Dendritic cell treated with granulocyte-macrophage colony-stimulating factor and Interleukin-4, amounts not matched to agents 40 ng/mL and 50 ng/mL, for 4 days (primary cell): ENCODE measurements around the gene ATP11A.
"Not testable (repeated sequence)": the region's sequence is repeated elsewhere in the genome, so short reads cannot be mapped to it uniquely, and the experiment has no call there.

Experiments used
- H3K27ac Mint-ChIP-seq: one replicate; pipeline ENCODE4 v1.8.0; 2022; ENCODE audit warnings: mild to moderate bottlenecking, mixed read lengths
- H3K27me3 Mint-ChIP-seq: one replicate; pipeline ENCODE4 v1.8.0; 2022; ENCODE audit warnings: mild to moderate bottlenecking, mixed read lengths
- H3K36me3 Mint-ChIP-seq: one replicate; pipeline ENCODE4 v1.8.0; 2022; ENCODE audit warnings: low read depth, mixed read lengths
- H3K4me1 Mint-ChIP-seq: one replicate; pipeline ENCODE4 v1.8.0; 2022; ENCODE audit warnings: low read depth, mixed read lengths
- H3K4me3 Mint-ChIP-seq: one replicate; pipeline ENCODE4 v1.8.0; 2022; ENCODE audit warnings: mild to moderate bottlenecking, moderate library complexity, mixed read lengths
- H3K9me3 Mint-ChIP-seq: one replicate; pipeline ENCODE4 v1.8.0; 2022; ENCODE audit warnings: mixed read lengths
- intact Hi-C: fragments of 100-400 bp; cut with micrococcal nuclease; formaldehyde crosslinking; loops from one replicate; pipeline ENCODE4 v1.15.0; 2022

ATP11A gene

DNA sequence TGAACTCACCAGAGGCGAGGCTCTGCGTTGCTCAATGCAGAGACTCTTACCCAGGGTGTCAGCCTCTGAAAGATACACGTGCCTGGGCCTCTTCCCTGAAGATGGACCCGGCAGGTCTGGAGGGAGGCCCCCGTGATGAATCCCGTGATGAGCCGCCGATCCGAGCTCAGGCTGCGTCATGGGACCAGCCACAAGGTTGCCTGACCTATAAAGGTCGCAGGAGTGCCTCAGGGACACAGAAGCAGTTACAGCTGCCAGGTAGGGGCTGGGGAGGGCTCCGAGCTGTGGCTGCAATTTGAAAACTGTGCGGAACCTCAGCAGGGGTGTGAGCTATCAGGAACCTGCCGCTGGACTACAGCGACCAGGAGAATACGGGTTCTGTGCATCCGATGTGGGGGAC is 10.5 kb upstream of the ATP11A start:
- intact Hi-C loops, result no loop called here
- no peak overlapping the region for H3K27ac Mint-ChIP-seq
- H3K9me3 Mint-ChIP-seq, result no peaks in the 10 kb centered on the region
- no peaks in the 10 kb centered on the region for H3K4me1 Mint-ChIP-seq
- no peak overlapping the region for H3K4me3 Mint-ChIP-seq
- H3K36me3 Mint-ChIP-seq, result no peaks in the 10 kb centered on the region
- peaks cover 12% of the 10 kb centered on the region for H3K27me3 Mint-ChIP-seq

GRCh38 chr13:112679932-112680677 is 9.7 kb upstream of the ATP11A start:
- no peaks in the 10 kb centered on the region for H3K4me1 Mint-ChIP-seq
- intact Hi-C loops, result loop anchor here (10.0 kb wide), 1 partner anchor 525 kb away; the partner anchor contains the start of genes CUL4A and PCID2
- H3K27ac Mint-ChIP-seq, result no peak overlapping the region
- no peaks in the 10 kb centered on the region for H3K9me3 Mint-ChIP-seq
- H3K4me3 Mint-ChIP-seq, result no peak overlapping the region
- no peaks in the 10 kb centered on the region for H3K36me3 Mint-ChIP-seq
- H3K27me3 Mint-ChIP-seq, result peaks cover 11% of the 10 kb centered on the region

DNA sequence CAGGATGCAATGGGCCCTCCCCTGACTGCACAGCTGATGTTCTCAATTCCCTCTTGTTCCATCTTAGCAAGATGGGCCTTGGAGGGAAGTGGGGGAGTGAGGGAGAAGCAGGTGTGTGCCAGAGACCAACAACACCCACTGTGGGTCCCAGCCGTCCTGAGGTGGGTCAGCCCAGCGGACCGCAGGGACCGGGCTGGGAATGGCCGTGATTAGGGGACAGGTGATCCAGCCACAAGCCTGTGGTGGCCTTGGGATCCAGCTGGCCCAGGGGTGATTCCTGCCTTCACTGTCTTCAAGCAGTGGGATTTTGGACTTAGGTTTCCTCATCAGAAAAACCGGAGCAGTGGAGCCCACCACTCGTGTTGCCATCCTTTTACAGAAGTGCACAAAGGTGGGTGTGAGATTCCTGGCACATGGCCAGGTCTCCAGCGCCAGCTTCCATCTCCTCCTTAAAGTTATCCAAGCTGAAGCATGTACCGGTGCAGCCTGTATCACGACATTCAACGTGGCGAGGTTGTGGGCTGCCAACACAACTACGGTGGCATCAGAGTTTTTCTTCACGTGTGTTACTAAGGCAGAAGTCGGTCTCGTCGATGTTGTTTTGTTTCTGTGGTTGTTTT is 9.0 kb upstream of the ATP11A start:
- Mint-ChIP-seq H3K27me3 (peaks cover 10% of the 10 kb centered on the region), H3K36me3 (no peaks in the 10 kb centered on the region), H3K9me3 (no peaks in the 10 kb centered on the region), H3K4me3 (no peak overlapping the region), H3K27ac (no peak overlapping the region), H3K4me1 (no peaks in the 10 kb centered on the region)
- intact Hi-C loops, result loop anchor here (10.0 kb wide), 1 partner anchor 524 kb away; the partner anchor contains the start of genes CUL4A and PCID2

DNA sequence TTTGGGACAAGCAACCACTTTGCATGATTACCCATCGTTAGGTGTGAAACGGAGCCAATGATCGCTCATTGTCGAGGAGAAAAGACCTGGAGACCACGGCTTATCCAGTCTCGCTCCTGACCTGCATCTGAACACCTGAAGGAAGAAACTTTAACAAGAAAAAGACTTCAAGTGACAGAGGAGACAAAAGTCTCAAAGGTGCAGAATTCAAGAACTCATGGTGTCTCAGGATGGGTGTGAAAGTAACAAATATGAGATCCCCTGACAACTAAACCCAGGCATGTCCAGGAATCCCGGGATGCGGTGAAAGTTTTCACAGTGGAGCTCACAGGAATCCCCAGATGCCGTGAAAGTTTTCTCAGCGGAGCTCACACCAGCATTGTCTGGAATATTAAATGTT is 6.3 kb upstream of the ATP11A start:
- Mint-ChIP-seq H3K9me3 (no peaks in the 10 kb centered on the region), H3K4me1 (peaks cover 14% of the 10 kb centered on the region), H3K27ac (no peak overlapping the region), H3K27me3 (peaks cover 2% of the 10 kb centered on the region), H3K36me3 (peaks cover 14% of the 10 kb centered on the region), H3K4me3 (no peak overlapping the region)
- intact Hi-C loops, result loop anchor here (10.0 kb wide), 1 partner anchor 521 kb away; the partner anchor contains the start of genes CUL4A and PCID2

GRCh38 chr13:112684071-112684845 is 5.6 kb upstream of the ATP11A start:
- peaks cover 21% of the 10 kb centered on the region for H3K36me3 Mint-ChIP-seq
- H3K4me3 Mint-ChIP-seq, result no peak overlapping the region

DNA sequence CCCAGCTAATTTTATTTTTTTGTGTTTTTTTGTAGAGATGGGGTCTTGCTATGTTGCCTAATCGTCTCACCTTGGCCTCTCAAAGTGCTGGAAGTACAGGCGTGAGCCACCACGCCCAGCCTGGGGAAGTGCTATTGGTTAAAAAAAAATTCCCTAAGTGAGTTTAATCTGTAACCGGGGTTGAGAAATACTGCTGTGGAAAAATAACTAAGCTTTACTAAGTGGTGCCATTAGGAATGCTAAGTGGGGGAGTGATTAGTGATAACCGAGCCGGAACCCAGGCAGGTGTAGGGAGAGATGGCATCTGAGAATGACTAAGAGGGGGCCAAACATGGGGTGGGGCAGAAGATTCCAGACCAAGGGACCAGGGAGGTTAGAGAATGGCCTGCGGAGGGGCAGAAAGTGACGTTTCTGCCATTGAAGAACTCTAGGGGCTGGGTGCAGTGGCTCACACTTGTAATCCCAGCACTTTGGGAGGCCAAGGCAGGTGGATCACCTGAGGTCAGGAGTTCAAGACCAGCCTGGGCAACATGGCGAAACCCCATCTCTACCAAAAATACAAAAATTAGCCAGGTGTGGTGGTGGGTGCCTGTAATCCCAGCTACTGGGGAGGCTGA is 4.5 kb upstream of the ATP11A start:
- H3K4me3 Mint-ChIP-seq, H3K9me3 Mint-ChIP-seq, H3K27me3 Mint-ChIP-seq, H3K27ac Mint-ChIP-seq: not testable (repeated sequence)
- intact Hi-C loops, result loop anchor here (10.0 kb wide), 1 partner anchor 520 kb away; the partner anchor contains the start of genes CUL4A and PCID2
- H3K4me1 Mint-ChIP-seq, result peaks cover 20% of the 10 kb centered on the region
- peaks cover 28% of the 10 kb centered on the region for H3K36me3 Mint-ChIP-seq

More at GRCh38 chr13:112684071-112684845, 5.6 kb upstream of the ATP11A start:
- intact Hi-C loops, result loop anchor here (10.0 kb wide), 1 partner anchor 521 kb away; the partner anchor contains the start of genes CUL4A and PCID2
- H3K27me3 Mint-ChIP-seq, result peaks cover 2% of the 10 kb centered on the region
- H3K9me3 Mint-ChIP-seq, result no peaks in the 10 kb centered on the region
- H3K4me1 Mint-ChIP-seq, result peaks cover 20% of the 10 kb centered on the region
- no peak overlapping the region for H3K27ac Mint-ChIP-seq

DNA sequence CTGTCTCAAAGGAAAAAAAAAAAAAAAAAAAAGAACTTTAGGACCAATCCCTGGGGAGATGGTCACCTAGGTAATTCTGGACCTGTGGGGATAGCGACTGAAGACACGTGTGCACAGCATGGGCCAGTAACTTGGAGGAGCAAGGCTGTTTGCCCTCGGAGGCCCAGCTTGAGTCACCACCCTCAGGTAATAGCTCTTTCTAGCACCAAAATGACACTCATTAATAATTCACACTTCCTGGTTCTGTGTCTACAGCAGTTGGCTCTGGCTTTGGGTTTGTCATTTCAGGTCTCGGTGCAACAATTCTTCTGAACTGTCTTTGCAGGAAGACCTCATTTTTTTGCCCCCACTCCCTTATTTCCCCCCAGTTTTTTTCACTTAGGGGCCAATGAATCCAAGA is 3.9 kb upstream of the ATP11A start:
- no peak overlapping the region for H3K27ac Mint-ChIP-seq
- peaks cover 28% of the 10 kb centered on the region for H3K36me3 Mint-ChIP-seq
- intact Hi-C loops, result loop anchor here (10.0 kb wide), 1 partner anchor 519 kb away; the partner anchor contains the start of genes CUL4A and PCID2
- H3K4me3 Mint-ChIP-seq, result no peak overlapping the region
- H3K9me3 Mint-ChIP-seq, result no peaks in the 10 kb centered on the region
- H3K4me1 Mint-ChIP-seq, result peaks cover 20% of the 10 kb centered on the region
- H3K27me3 Mint-ChIP-seq, result peaks cover 2% of the 10 kb centered on the region

DNA sequence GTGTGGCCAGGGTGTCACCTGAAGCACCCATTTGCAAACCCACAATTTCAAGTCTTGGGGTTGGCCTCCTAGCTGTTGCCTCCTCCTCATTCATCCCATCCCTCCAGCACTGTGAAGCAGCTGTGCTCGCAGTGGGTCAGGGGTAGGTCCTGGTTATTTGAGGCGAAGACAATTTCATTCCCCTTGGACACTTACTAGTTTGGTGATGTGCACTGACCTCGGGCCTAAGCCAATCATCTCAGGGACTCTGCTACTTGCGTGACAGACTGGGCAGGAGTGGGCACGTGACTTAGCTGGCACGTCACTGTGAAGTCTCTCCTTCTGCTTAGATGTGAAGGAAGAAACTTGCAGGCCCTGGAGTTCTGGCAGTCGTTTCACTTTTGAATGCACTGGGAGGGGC is 3.5 kb upstream of the ATP11A start:
- no peak overlapping the region for H3K27ac Mint-ChIP-seq
- peaks cover 20% of the 10 kb centered on the region for H3K4me1 Mint-ChIP-seq
- H3K4me3 Mint-ChIP-seq, result no peak overlapping the region
- H3K36me3 Mint-ChIP-seq, result peaks cover 28% of the 10 kb centered on the region
- H3K9me3 Mint-ChIP-seq, result no peaks in the 10 kb centered on the region
- no peaks in the 10 kb centered on the region for H3K27me3 Mint-ChIP-seq
- intact Hi-C loops, result loop anchor here (10.0 kb wide), 1 partner anchor 518 kb away; the partner anchor contains the start of genes CUL4A and PCID2

GRCh38 chr13:112686987-112687386 is 2.9 kb upstream of the ATP11A start:
- no peak overlapping the region for H3K27ac Mint-ChIP-seq
- no peaks in the 10 kb centered on the region for H3K9me3 Mint-ChIP-seq
- H3K36me3 Mint-ChIP-seq, result peaks cover 28% of the 10 kb centered on the region
- H3K27me3 Mint-ChIP-seq, result no peaks in the 10 kb centered on the region
- no peak overlapping the region for H3K4me3 Mint-ChIP-seq
- intact Hi-C loops, result loop anchor here (10.0 kb wide), 1 partner anchor 518 kb away; the partner anchor contains the start of genes CUL4A and PCID2
- H3K4me1 Mint-ChIP-seq, result peaks cover 25% of the 10 kb centered on the region

- Mint-ChIP-seq H3K27me3 (no peaks in the 10 kb centered on the region), H3K27ac (peak overlapping the region; percentile 95), H3K4me1 (peaks cover 35% of the 10 kb centered on the region), H3K36me3 (peaks cover 28% of the 10 kb centered on the region), H3K4me3 (peak overlapping the region; percentile 90), H3K9me3 (no peaks in the 10 kb centered on the region)
- intact Hi-C loops, result loop anchor here (10.0 kb wide), 1 partner anchor 517 kb away; the partner anchor contains the start of genes CUL4A and PCID2
These were observed 1.8 kb upstream of the ATP11A start for GRCh38 chr13:112687836-112688559.

DNA sequence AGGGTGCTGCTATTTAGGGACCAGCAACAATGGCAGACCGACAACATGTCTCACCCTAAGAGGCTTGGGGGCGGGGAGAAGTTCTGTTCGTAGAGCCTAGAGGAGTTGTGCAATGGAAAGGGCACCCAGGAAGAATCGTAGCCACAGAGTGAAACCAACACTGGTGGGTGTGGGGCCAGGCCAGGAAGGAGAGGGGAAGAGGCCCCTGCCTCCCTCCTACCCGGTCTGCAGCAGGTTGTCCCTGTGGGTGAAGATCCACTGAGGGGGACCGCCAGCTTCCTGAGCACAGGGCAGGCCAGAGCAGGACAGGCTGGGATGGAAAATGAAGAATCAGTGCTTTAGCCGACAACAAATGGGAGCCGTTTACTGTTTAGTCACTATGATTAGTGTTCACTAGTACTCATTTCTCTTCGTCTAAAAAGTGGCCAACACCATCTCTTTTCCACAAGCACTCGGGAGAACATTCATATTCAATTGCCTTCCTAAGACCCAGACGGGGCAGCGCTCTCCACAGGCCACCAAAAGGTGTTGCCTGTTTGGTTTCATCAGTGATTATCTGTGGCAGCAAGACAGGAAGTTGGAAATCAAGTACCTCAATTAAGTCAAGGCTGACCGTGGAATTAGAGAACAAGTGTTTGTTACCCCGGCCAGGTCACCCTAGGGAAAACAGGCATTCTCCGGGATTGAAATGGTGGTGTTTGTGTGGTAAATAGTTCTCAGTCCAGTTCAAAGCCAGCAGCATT is 1.1 kb upstream of the ATP11A start:
- H3K4me1 Mint-ChIP-seq, result peaks cover 43% of the 10 kb centered on the region
- intact Hi-C loops, result loop anchor here (10.0 kb wide), 1 partner anchor 516 kb away; the partner anchor contains the start of genes CUL4A and PCID2
- H3K9me3 Mint-ChIP-seq, result no peaks in the 10 kb centered on the region
- peaks cover 28% of the 10 kb centered on the region for H3K36me3 Mint-ChIP-seq
- peak overlapping the region; percentile 90 for H3K4me3 Mint-ChIP-seq
- peak overlapping the region; percentile 95 for H3K27ac Mint-ChIP-seq
- no peaks in the 10 kb centered on the region for H3K27me3 Mint-ChIP-seq

GRCh38 chr13:112690283-112690929 is 568 bp downstream of the ATP11A start:
- intact Hi-C loops, result loop anchor here (10.0 kb wide), 2 partner anchors 74 to 106 kb away; partner anchors contain the start of gene TUBGCP3
- H3K36me3 Mint-ChIP-seq, result peaks cover 28% of the 10 kb centered on the region
- peaks cover 52% of the 10 kb centered on the region for H3K4me1 Mint-ChIP-seq
- peak overlapping the region; percentile 89 for H3K4me3 Mint-ChIP-seq
- H3K27me3 Mint-ChIP-seq, result no peaks in the 10 kb centered on the region
- H3K9me3 Mint-ChIP-seq, result no peaks in the 10 kb centered on the region
- peak overlapping the region; percentile 95 for H3K27ac Mint-ChIP-seq
